B cell (primary cell): ENCODE measurements around the gene IL22RA2.

Experiments
- EZH2 ChIP-seq: IDR thresholded peaks from 2 replicates; pipeline ENCODE4 v1.6.1; 2012; ENCODE audit warnings: borderline replicate concordance, low read depth, mild to moderate bottlenecking, moderate library complexity, low read length; ENCODE audit not compliant: insufficient read depth, poor library complexity, severe bottlenecking
- TF ChIP-seq, protein P1 (sequence below): fragments of 200-600 bp; IDR thresholded peaks from one replicate; pipeline ENCODE4 v1.8.0; 2022; ENCODE audit warnings: antibody characterized with exemption, mild to moderate bottlenecking

- TF ChIP-seq, protein P1, sequence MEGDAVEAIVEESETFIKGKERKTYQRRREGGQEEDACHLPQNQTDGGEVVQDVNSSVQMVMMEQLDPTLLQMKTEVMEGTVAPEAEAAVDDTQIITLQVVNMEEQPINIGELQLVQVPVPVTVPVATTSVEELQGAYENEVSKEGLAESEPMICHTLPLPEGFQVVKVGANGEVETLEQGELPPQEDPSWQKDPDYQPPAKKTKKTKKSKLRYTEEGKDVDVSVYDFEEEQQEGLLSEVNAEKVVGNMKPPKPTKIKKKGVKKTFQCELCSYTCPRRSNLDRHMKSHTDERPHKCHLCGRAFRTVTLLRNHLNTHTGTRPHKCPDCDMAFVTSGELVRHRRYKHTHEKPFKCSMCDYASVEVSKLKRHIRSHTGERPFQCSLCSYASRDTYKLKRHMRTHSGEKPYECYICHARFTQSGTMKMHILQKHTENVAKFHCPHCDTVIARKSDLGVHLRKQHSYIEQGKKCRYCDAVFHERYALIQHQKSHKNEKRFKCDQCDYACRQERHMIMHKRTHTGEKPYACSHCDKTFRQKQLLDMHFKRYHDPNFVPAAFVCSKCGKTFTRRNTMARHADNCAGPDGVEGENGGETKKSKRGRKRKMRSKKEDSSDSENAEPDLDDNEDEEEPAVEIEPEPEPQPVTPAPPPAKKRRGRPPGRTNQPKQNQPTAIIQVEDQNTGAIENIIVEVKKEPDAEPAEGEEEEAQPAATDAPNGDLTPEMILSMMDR, result no peak
- no peak for TF ChIP-seq EZH2
Observed at GRCh38 chr6:137104926-137105325, 68.5 kb downstream of the IL22RA2 start.
